Ecto neural progenitor cell (in vitro differentiated cells): Measurements from ENCODE around the gene BEST4.
"Not testable (repeated sequence)": the region's sequence is repeated elsewhere in the genome, so short reads cannot be mapped to it uniquely, and the experiment has no call there.

ENCODE experiments used
- DNase-seq: peaks from one replicate; pipeline ENCODE4 v3.0.0-alpha.2; 2018; ENCODE audit warnings: low spot score

BEST4 gene

GRCh38 chr1:44777547-44777946 is 10.4 kb downstream of the BEST4 start:
- DNase-seq: no peak

DNA sequence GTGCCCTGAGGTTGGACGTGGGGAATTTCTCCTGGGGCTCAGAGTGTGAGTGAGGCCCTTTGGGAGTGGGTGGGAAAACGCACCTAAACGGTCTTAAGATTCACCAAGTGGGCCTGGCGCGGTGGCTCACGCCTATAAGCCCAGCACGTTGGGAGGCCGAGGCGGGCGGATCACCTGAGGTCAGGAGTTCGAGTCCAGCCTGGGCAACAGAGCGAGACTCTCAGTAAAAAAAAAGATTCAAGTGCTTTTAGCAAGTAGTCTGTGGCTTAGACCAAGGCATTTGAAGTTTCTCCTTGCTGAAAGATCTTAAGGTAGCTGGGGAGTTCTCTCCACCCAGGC is 11.3 kb downstream of the BEST4 start:
- DNase-seq: no peak

GRCh38 chr1:44775930-44776729 is 11.8 kb downstream of the BEST4 start:
- DNase-seq: no peak

GRCh38 chr1:44775078-44775929 is 12.7 kb downstream of the BEST4 start, which contains the start of gene RPS8:
RPS8 (plus strand) TSS chr1:44775540; CDS start chr1:44775597, 57 bp downstream.
- peak; percentile 95 for DNase-seq

DNA sequence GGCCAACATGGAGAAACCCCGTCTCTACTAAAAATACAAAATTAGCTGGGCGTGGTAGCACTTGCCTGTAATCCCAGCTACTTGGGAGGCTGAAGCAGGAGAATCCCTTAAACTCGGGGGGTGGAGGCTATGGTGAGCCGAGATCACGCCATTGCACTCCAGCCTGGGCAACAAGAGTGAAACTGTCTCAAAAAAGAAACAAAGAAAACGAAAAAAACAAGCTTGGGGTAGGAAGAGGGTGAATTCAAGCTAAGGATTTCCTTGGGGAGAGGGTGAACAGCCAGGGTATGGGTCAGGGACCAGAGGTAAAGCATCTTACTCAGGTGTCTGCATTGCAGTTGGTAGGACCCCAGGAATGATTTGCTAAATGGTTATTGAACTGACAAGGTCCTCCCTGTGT is 21.5 kb downstream of the BEST4 start:
- DNase-seq: not testable (repeated sequence)

DNA sequence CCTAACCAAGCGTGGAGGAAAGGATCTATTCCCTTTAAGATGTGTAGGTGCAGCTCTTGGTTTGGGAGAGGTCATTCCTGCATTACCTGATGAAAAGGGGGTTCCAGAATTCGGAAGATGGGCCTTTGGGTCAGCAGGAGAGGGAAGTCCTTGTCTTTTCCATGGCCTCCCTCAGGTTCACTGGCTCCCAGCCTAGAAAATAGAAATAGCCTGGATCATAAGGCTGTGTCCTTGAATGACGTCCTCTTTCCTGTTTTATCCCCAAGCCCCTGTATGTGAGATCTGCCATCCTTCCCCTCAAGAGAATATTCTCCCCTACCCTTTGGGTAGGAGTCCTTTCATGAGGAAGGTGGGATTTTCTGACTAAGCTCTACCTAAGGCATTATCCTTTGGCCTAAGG is 27.1 kb downstream of the BEST4 start:
- DNase-seq: no peak

GRCh38 chr1:44759077-44759476 is 28.9 kb downstream of the BEST4 start:
- DNase-seq: no peak

- no peak for DNase-seq
Observed at GRCh38 chr1:44757420-44757819, 30.6 kb downstream of the BEST4 start.

- no peak for DNase-seq
Observed at GRCh38 chr1:44747878-44748277, 40.1 kb downstream of the BEST4 start.

- no peak for DNase-seq
Observed at GRCh38 chr1:44743211-44743610, 44.8 kb downstream of the BEST4 start.

DNA sequence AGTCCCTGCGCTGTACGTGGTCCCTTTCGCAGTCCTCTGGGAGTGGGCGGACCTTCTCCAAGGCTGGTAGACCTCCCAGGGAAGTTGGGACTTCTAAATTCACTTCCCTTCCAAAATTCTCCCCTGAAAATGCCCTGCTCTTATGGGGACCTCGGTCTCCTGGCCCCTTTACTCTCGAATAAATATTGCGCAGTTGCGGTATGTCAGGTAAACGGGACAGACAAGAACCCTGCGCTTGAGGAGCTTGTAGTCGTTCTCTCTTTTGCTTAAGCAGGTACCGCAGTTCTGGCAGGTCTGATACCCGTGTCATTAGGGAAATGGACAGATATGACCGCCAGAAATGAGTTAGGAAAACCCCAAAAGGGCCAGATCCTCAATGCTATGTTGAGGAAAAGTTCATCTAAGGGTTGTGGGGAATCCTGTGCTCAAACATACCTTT is 47.8 kb downstream of the BEST4 start:
- no peak for DNase-seq

DNA sequence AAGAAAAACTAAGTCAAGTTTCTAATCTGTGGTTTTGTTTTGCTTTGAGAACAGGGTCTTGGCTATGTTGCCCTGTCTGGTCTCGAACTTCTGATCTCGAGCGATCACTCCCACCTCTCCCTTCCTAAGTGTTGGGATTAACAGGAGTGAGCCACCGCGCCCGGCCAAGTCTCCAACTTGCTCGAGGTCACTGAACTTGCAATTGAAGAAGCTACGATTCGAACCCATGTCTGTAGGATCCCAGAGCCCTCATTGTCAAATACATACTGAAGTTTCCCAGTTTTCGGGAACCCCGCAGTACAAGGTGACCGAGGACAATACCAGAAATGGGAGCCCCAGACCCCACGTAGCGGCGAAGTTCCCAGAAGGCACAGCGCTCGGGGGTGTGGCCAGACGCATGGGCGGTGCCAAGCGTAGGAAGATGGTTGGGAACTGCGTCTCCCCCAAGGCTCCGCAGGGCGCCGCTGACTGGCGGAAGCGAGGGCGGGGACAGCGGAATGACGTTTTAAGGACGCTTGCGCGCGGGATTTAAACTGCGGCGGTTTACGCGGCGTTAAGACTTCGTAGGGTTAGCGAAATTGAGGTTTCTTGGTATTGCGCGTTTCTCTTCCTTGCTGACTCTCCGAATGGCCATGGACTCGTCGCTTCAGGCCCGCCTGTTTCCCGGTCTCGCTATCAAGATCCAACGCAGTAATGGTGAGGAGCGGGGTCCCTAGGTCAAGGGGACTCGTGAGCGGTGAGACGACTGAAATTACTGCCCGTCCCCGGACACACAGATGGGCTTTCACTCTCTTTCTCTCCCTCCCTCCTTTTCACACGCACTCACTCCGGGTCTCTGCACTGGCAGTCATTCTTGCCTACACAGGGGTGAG is 48.4 kb downstream of the BEST4 start, which contains the start of gene KIF2C:
Gene KIF2C, plus strand, starts transcription at position 531 of the 872 bp plus-strand sequence. Its CDS starts 96 bp downstream, at position 627.
- DNase-seq: peak; percentile 94

DNA sequence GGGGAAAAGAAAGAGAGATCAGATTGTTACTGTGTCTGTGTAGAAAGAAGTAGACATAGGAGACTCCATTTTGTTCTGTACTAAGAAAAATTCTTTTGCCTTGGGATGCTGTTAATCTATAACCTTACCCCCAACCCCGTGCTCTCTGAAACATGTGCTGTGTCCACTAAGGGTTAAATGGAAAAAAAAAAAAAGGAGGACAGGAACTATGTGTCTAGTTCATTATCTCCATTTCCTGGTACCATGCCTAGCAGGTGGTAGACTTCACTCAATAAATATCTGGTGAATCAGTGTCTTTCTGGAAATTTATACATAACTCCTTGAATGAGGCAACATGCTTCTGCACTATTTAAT is 49.0 kb downstream of the BEST4 start:
- not testable (repeated sequence) for DNase-seq

GRCh38 chr1:44735992-44736391 is 52.0 kb downstream of the BEST4 start:
- no peak for DNase-seq

- DNase-seq: no peak
Observed at GRCh38 chr1:44733784-44734183, 54.2 kb downstream of the BEST4 start.
